Spleen (tissue), 11 donors: Measurements from ENCODE around the gene PANK4. TPM values are rescaled to one million over a fixed set of nuclear protein-coding genes. Genes with fewer than 3 reads are reported as not detected.

Source experiments
- DNase-seq: peaks from one replicate; pipeline ENCODE4 v3.0.0-alpha.2; 2020
- H3K27ac ChIP-seq, 8 donors: fragments of 200-600 bp; sonication (generic) in 7 of 8; 1 replicate in 4 of 8; 2 replicates in 4 of 8; pipeline versions ENCODE4 v1.5.0 to v1.8.0; 2016 to 2021; ENCODE audit warnings: inconsistent platforms in 4 of 8, mild to moderate bottlenecking in 4 of 8, moderate library complexity in 1 of 8
- H3K27me3 ChIP-seq, 7 donors: fragments of 200-600 bp; sonication (generic) in 6 of 7; replicated peaks in 1 of 7; 1 replicate in 4 of 7; 2 replicates in 3 of 7; pipeline versions ENCODE4 v1.5.0 to v1.8.0; 2016 to 2021; ENCODE audit warnings: inconsistent platforms in 3 of 7, mild to moderate bottlenecking in 1 of 7
- H3K36me3 ChIP-seq, 6 donors: fragments of 200-600 bp; sonication (generic) in 5 of 6; 1 replicate in 4 of 6; 2 replicates in 2 of 6; pipeline versions ENCODE4 v1.5.0 to v1.8.0; 2016 to 2021; ENCODE audit warnings: inconsistent platforms in 2 of 6
- H3K4me1 ChIP-seq, 6 donors: fragments of 200-600 bp; sonication (generic) in 5 of 6; 1 replicate in 3 of 6; 2 replicates in 3 of 6; pipeline versions ENCODE4 v1.5.0 to v1.8.0; 2016 to 2021; ENCODE audit warnings: inconsistent platforms in 3 of 6
- H3K4me3 ChIP-seq, 8 donors: fragments of 200-600 bp; sonication (generic) in 7 of 8; 1 replicate in 4 of 8; 2 replicates in 4 of 8; pipeline versions ENCODE4 v1.5.0 to v1.8.0; 2016 to 2021; ENCODE audit warnings: inconsistent platforms in 4 of 8, mild to moderate bottlenecking in 4 of 8, moderate library complexity in 2 of 8
- H3K9me3 ChIP-seq, 8 donors: fragments of 200-600 bp; sonication (generic) in 7 of 8; 1 replicate in 4 of 8; 2 replicates in 4 of 8; pipeline versions ENCODE4 v1.5.0 to v1.8.0; 2016 to 2021; ENCODE audit warnings: inconsistent platforms in 4 of 8
- CTCF ChIP-seq, 11 experiments: fragments of 200-600 bp in 7 of 11; fragments of 450-650 bp in 4 of 11; sonication (generic) in 4 of 11; IDR thresholded peaks in 8 of 11; conservative IDR thresholded peaks in 3 of 11; 1 replicate in 7 of 11; 2 replicates in 4 of 11; pipeline versions ENCODE4 v1.4.0 to v1.8.0; 2016 to 2021; ENCODE audit warnings: antibody characterized with exemption in 11 of 11, inconsistent platforms in 4 of 11, mild to moderate bottlenecking in 1 of 11
- POLR2A ChIP-seq, 3 donors: fragments of 450-650 bp; IDR thresholded peaks; one replicate each; pipeline ENCODE4 v1.5.1; 2017; ENCODE audit warnings: antibody characterized with exemption in 3 of 3, mild to moderate bottlenecking in 1 of 3
- POLR2AphosphoS5 ChIP-seq, 3 donors: sonication (generic); formaldehyde crosslinking; IDR thresholded peaks; one replicate each; pipeline ENCODE4 v1.5.1; 2017; ENCODE audit warnings: antibody characterized with exemption in 3 of 3
- WGBS, 5 donors: extraction: QIAGEN DNeasy Blood & Tissue Kit in 3 of 5; methylation state at CpG; one replicate each; pipeline versions ENCODE4 v1.1.5 to v1.1.7; 2013 to 2018; 5-methylcytosine and 5-hydroxymethylcytosine counted together
- intact Hi-C: fragments of 100-400 bp; cut with DNase I; formaldehyde crosslinking; loops from one replicate; pipeline ENCODE4 v1.15.0; 2023; ENCODE audit warnings: low total_unique reads
- polyA plus RNA-seq, 3 donors: library from polyadenylated mRNA; stranded (reverse); fragments of 200-250 nt; gene quantifications; one replicate each; pipeline ENCODE4 v1.2.1, GENCODE V29; 2013
- total RNA-seq, 7 donors: library from RNA; depleted of rRNA in 3 of 7; stranded (reverse); fragments of >200 nt in 3 of 7; fragmentation: NEBNext Ultra II Directional in 4 of 7; extraction: Animal tissue kit (Norgen Biotek cat#: 25700) in 4 of 7; gene quantifications; one replicate each; pipeline versions ENCODE4 v1.1.0 to v1.2.1, GENCODE V29; 2016 to 2021
- donor health status: healthy with polysubstance abuse.
- donor health status: DM: no; HTN: no; CAD: no; lungs with moderate emphysema.
- donor health status: DM: no; HTN: no; CAD: no.
- donor health status: Bipolar disorder and iron deficiency.
- donor health status: healthy.
- donor health status: DM: no; HTN: no; CAD: no.
- donor health status: DM: yes; HTN: yes; CAD: no.

Gene PANK4
- total and polyA plus RNA-seq, 10 donors: 13.8 to 49.5 (median 42.9) TPM

DNA sequence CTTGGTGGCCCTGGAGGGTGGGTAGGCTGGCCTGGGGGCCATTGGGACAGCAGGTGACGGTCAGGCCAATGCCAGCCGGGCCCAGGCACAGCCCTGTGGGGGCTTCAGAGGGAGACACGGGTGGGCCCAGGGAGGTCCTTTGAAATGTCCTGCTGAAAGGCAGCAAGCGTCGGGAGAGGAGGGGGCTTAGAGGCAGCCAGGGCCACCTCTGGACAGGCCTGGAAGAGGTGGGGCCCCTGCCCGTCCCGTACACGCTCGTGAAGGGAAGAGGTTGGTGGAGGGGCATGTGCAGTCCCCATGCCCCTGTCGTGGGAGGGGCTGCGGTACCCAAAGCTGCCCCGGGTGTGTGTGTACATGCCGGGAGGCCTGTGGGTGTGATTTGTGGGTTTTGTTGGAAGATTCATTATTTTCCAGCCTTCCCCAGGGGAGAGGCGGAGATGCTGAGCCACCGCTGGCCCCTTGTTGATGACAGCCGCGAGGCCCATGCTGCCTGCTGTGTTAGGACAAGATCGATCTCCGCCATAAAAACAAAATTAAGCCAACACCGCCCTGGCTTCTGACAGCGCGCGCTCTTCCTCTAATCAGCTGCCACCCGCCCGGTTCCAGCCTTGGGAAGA, 53.7 kb downstream of the PANK4 start:
- no peak for DNase-seq
- 73 to 89% (median 81%) methylated on average over 25 of the region's 25 CpGs for WGBS, 5 donors
- Histone ChIP-seq H3K36me3 (no peaks in the 10 kb centered on the region), H3K4me1 (peaks cover 0 to 58% (median 22%) of the 10 kb centered on the region in 6 donors), H3K27ac (no peak overlapping the region), H3K27me3 (peaks cover 0 to 52% (median 7%) of the 10 kb centered on the region in 7 donors), H3K9me3 (no peaks in the 10 kb centered on the region), H3K4me3 (no peak overlapping the region)
- TF ChIP-seq CTCF (IDR thresholded peaks at IDR 0.05 in 8 of 11, conservative IDR thresholded peaks at IDR 0.05 in 3 of 11) (no peak), POLR2AphosphoS5 (IDR thresholded peaks at IDR 0.05) (no peak), POLR2A (IDR thresholded peaks at IDR 0.05) (no peak)
- intact Hi-C loops: no loop called here

GRCh38 chr1:2472109-2472508, 54.3 kb downstream of the PANK4 start:
- WGBS, 5 donors: 60 to 68% (median 64%) methylated on average over 9 to 17 of the region's 17 CpGs
- intact Hi-C loops: no loop called here
- no peak for DNase-seq
- H3K4me1 ChIP-seq: peaks cover 0 to 63% (median 26%) of the 10 kb centered on the region in 6 donors
- no peaks in the 10 kb centered on the region for H3K9me3 ChIP-seq
- H3K27ac ChIP-seq: no peak overlapping the region
- peaks cover under 1 to 57% (median 12%) of the 10 kb centered on the region in 7 donors for H3K27me3 ChIP-seq
- TF ChIP-seq POLR2AphosphoS5 (IDR thresholded peaks at IDR 0.05) (no peak), POLR2A (IDR thresholded peaks at IDR 0.05) (no peak), CTCF (IDR thresholded peaks at IDR 0.05 in 8 of 11, conservative IDR thresholded peaks at IDR 0.05 in 3 of 11) (no peak)
- no peak overlapping the region for H3K4me3 ChIP-seq
- H3K36me3 ChIP-seq: no peaks in the 10 kb centered on the region

DNA sequence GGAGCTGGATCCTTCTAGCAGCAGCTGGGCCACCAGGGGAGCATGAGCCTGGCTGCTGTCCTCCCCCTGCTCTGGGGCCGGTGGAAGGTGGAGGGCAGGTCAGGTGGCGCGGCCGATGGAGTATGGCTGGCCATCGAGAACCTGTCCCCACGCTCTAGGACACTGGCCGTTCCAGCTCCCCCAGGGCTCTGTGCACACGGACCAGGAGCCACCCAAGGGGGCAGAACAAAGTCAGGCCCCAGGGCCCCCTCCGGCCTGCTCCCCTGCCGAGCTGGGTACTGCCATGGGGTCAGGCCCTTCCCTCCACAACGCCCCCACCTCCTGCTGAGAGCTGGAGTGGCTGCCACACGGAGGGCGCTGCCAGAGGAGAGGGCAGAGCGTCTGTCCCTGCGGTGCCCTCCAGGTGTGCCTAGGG, 54.8 kb downstream of the PANK4 start:
- Histone ChIP-seq H3K4me3 (no peak overlapping the region), H3K36me3 (no peaks in the 10 kb centered on the region), H3K27ac (no peak overlapping the region), H3K9me3 (no peaks in the 10 kb centered on the region), H3K4me1 (peaks cover 0 to 69% (median 29%) of the 10 kb centered on the region in 6 donors), H3K27me3 (peaks cover 6 to 62% (median 18%) of the 10 kb centered on the region in 7 donors)
- 84 to 87% (median 86%) methylated on average over 4 to 15 of the region's 15 CpGs; no CpG with 5 or more reads in 1 of the 5 donors for WGBS, 5 donors
- TF ChIP-seq CTCF (IDR thresholded peaks at IDR 0.05 in 8 of 11, conservative IDR thresholded peaks at IDR 0.05 in 3 of 11): no peak
- no peak for TF ChIP-seq POLR2A (IDR thresholded peaks at IDR 0.05)
- no peak for TF ChIP-seq POLR2AphosphoS5 (IDR thresholded peaks at IDR 0.05)
- intact Hi-C loops: no loop called here
- DNase-seq: no peak

DNA sequence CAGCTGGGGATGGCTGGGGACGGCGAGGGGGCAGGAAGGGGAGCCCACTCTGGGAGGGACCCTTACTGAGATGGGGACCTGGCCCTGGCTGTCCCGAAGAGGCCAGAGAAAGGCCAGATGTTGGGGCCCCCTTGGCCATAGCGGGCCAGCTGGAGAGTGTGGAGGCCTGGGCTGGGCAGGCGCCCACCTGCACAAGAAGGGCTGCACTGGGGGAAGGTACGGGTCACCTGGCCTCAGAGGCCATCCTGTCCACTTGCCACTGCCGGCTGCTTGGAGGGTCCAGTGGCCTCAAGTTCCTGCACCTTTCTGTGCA, 55.3 kb downstream of the PANK4 start:
- DNase-seq: no peak
- WGBS, 5 donors: 60 to 68% (median 63%) methylated on average over 5 to 7 of the region's 7 CpGs
- peaks cover 6 to 67% (median 22%) of the 10 kb centered on the region in 7 donors for H3K27me3 ChIP-seq

More for the DNA sequence above, 55.3 kb downstream of the PANK4 start:
- Histone ChIP-seq H3K36me3 (no peaks in the 10 kb centered on the region), H3K4me3 (no peak overlapping the region), H3K9me3 (no peaks in the 10 kb centered on the region), H3K4me1 (peaks cover 0 to 71% (median 30%) of the 10 kb centered on the region in 6 donors), H3K27ac (no peak overlapping the region)
- TF ChIP-seq POLR2A (IDR thresholded peaks at IDR 0.05) (no peak), POLR2AphosphoS5 (IDR thresholded peaks at IDR 0.05) (no peak), CTCF (IDR thresholded peaks at IDR 0.05 in 8 of 11, conservative IDR thresholded peaks at IDR 0.05 in 3 of 11) (no peak)
- intact Hi-C loops: no loop called here
